G401.6 (cell line): ENCODE data around the gene JAKMIP1.

Experiments used
- FAIRE-seq: peaks from 2 replicates; lab custom pipeline; 2012; peaks lifted over from hg19 to GRCh38; lab: Jason Lieb, UNC

Gene JAKMIP1

GRCh38 chr4:6032249-6033244 is 167.8 kb downstream of the JAKMIP1 start:
- no peak for FAIRE-seq

- no peak for FAIRE-seq
These were observed 168.5 kb downstream of the JAKMIP1 start for GRCh38 chr4:6031846-6032245.

- FAIRE-seq: no peak
These were observed 169.7 kb downstream of the JAKMIP1 start for GRCh38 chr4:6030679-6031078.

GRCh38 chr4:6029254-6029653 is 171.1 kb downstream of the JAKMIP1 start:
- no peak for FAIRE-seq

GRCh38 chr4:6028168-6028567 is 172.2 kb downstream of the JAKMIP1 start:
- FAIRE-seq: no peak

- FAIRE-seq: no peak
These were observed 173.0 kb downstream of the JAKMIP1 start for GRCh38 chr4:6027392-6027791.

- FAIRE-seq: no peak
These were observed 175.9 kb downstream of the JAKMIP1 start for GRCh38 chr4:6024313-6024960.

GRCh38 chr4:6023731-6024130 is 176.6 kb downstream of the JAKMIP1 start:
- no peak for FAIRE-seq

GRCh38 chr4:6022607-6023288 is 177.6 kb downstream of the JAKMIP1 start:
- FAIRE-seq: no peak

GRCh38 chr4:6021831-6022606 is 178.3 kb downstream of the JAKMIP1 start:
- no peak for FAIRE-seq

GRCh38 chr4:6020613-6021012 is 179.7 kb downstream of the JAKMIP1 start:
- no peak for FAIRE-seq

GRCh38 chr4:6019316-6020263 is 180.8 kb downstream of the JAKMIP1 start:
- FAIRE-seq: peak; percentile 73

GRCh38 chr4:6018331-6018730 is 182.0 kb downstream of the JAKMIP1 start, which contains the start of gene C4orf50:
TSS of gene C4orf50 (minus strand) at chr4:6018431.
- FAIRE-seq: no peak

- FAIRE-seq: no peak
These were observed 182.5 kb downstream of the JAKMIP1 start for GRCh38 chr4:6017800-6018199.

GRCh38 chr4:6017030-6017429 is 183.3 kb downstream of the JAKMIP1 start:
- FAIRE-seq: no peak

GRCh38 chr4:6013564-6013963 is 186.8 kb downstream of the JAKMIP1 start:
- FAIRE-seq: no peak

- no peak for FAIRE-seq
These were observed 188.1 kb downstream of the JAKMIP1 start for GRCh38 chr4:6012200-6012599.

- FAIRE-seq: no peak
These were observed 188.7 kb downstream of the JAKMIP1 start for GRCh38 chr4:6011686-6012085.

- no peak for FAIRE-seq
These were observed 189.1 kb downstream of the JAKMIP1 start for GRCh38 chr4:6011271-6011671.

GRCh38 chr4:6010789-6011188 is 189.6 kb downstream of the JAKMIP1 start:
- FAIRE-seq: no peak

- FAIRE-seq: no peak
These were observed 190.9 kb downstream of the JAKMIP1 start for GRCh38 chr4:6009452-6009851.
